MM.1S (cell line): ENCODE data around the gene COL18A1.
A peak's percentile ranks its signal among the peaks of the same experiment; 100 is the strongest.
"Not testable (repeated sequence)": the region's sequence is repeated elsewhere in the genome, so short reads cannot be mapped to it uniquely, and the experiment has no call there.

Source experiments
- DNase-seq: peaks from one replicate; pipeline ENCODE4 v3.0.0-alpha.2; 2015
- H2AFZ ChIP-seq: fragments of 300-600 bp; sonication (generic); 2 replicates; pipeline ENCODE4 v1.6.0; 2016; ENCODE audit warnings: antibody characterized with exemption, low read length
- H3F3A ChIP-seq: fragments of 300-600 bp; sonication (generic); 2 replicates; pipeline ENCODE4 v1.6.1; 2016; ENCODE audit warnings: mild to moderate bottlenecking, antibody characterized with exemption, low read length, moderate library complexity, mixed read lengths; ENCODE audit not compliant: insufficient read depth
- H3K27ac ChIP-seq: fragments of 300-600 bp; sonication (generic); 2 replicates; pipeline ENCODE4 v1.5.1; 2016; ENCODE audit warnings: mild to moderate bottlenecking, low read length
- H3K27me3 ChIP-seq: fragments of 300-600 bp; sonication (generic); replicated peaks from 2 replicates; pipeline ENCODE4 v1.6.0; 2016; ENCODE audit warnings: low read length; ENCODE audit not compliant: insufficient read depth
- H3K36me3 ChIP-seq: fragments of 300-600 bp; sonication (generic); replicated peaks from 2 replicates; pipeline ENCODE4 v1.6.1; 2016; ENCODE audit warnings: mild to moderate bottlenecking, low read length, mixed read lengths; ENCODE audit not compliant: insufficient read depth
- H3K4me1 ChIP-seq: fragments of 300-600 bp; sonication (generic); 2 replicates; pipeline ENCODE4 v1.6.1; 2016; ENCODE audit warnings: low read length, mixed read lengths
- H3K4me2 ChIP-seq: fragments of 300-600 bp; sonication (generic); 2 replicates; pipeline ENCODE4 v1.6.0; 2016; ENCODE audit warnings: low read depth, low read length
- H3K4me3 ChIP-seq: fragments of 300-600 bp; sonication (generic); 2 replicates; pipeline ENCODE4 v1.5.1; 2016; ENCODE audit warnings: low read length, mixed read lengths
- H3K79me2 ChIP-seq: fragments of 300-600 bp; sonication (generic); 2 replicates; pipeline ENCODE4 v1.6.1; 2016; ENCODE audit warnings: mixed run types, low read length, mixed read lengths
- H3K9ac ChIP-seq: fragments of 300-600 bp; sonication (generic); 2 replicates; pipeline ENCODE4 v1.6.1; 2016; ENCODE audit warnings: low read length, mixed read lengths
- H3K9me2 ChIP-seq: fragments of 300-600 bp; sonication (generic); replicated peaks from 2 replicates; pipeline ENCODE4 v1.6.1; 2016; ENCODE audit warnings: mild to moderate bottlenecking, low read length, mixed read lengths; ENCODE audit not compliant: insufficient read depth
- H3K9me3 ChIP-seq: fragments of 300-600 bp; sonication (generic); replicated peaks from 2 replicates; pipeline ENCODE4 v1.6.1; 2016; ENCODE audit warnings: mild to moderate bottlenecking, low read length, mixed read lengths; ENCODE audit not compliant: insufficient read depth
- H4K20me1 ChIP-seq: fragments of 300-600 bp; sonication (generic); 2 replicates; pipeline ENCODE4 v1.6.1; 2016; ENCODE audit warnings: mild to moderate bottlenecking, low read length, moderate library complexity, mixed read lengths; ENCODE audit not compliant: insufficient read depth
- EZH2 ChIP-seq: fragments of 300-600 bp; sonication (generic); optimal IDR thresholded peaks from 2 replicates; pipeline ENCODE3; 2017; ENCODE audit warnings: low read depth, mild to moderate bottlenecking, antibody characterized with exemption, low read length, mixed read lengths
- EZH2phosphoT487 ChIP-seq: fragments of 300-600 bp; sonication (generic); IDR thresholded peaks from 2 replicates; pipeline ENCODE4 v1.6.1; 2018; ENCODE audit warnings: antibody characterized with exemption, low read length
- TF ChIP-seq, protein P1 (sequence below): fragments of 300-600 bp; sonication (generic); IDR thresholded peaks from 2 replicates; pipeline ENCODE4 v1.5.1; 2016; ENCODE audit warnings: antibody characterized with exemption, low read length, mixed read lengths

The COL18A1 gene

DNA sequence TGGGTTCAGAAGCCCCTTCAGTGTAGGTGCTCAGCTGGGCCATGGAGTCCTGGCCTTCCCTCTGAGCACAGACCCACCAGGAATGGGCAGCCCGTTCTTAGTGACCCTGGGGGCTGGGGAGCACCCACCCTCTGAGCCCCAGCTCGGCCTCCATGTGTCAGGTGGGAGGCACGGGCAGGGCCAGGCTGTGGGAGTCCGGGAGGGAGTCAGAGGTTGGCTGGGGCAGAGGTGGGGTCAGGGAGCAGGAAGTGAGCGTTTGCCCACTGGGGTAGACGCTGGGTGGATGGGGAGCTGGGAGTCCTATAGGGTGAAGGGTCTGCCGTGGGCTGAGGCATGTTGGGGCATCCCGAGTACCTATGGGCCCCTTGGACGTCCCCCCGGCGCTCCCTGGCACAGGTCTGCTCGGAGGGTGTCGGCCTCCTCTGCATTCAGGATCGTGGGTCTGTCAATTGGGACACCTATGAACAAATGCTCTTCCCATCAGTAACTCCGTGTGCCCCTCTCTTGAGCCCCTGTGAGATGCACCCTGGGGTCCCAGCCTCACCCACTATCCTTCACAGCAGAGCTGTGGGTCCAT, 30.5 kb downstream of the COL18A1 start:
- H3K9me3 ChIP-seq = no peaks in the 10 kb centered on the region
- no peaks in the 10 kb centered on the region for H4K20me1 ChIP-seq
- H3K79me2 ChIP-seq = no peaks in the 10 kb centered on the region
- H2AFZ ChIP-seq = no peak overlapping the region
- H3K9me2 ChIP-seq = no peaks in the 10 kb centered on the region
- no peaks in the 10 kb centered on the region for H3F3A ChIP-seq
- H3K27ac ChIP-seq = no peak overlapping the region
- H3K4me3 ChIP-seq = no peak overlapping the region
- no peak for DNase-seq
- TF ChIP-seq EZH2phosphoT487 = no peak
- no peak overlapping the region for H3K9ac ChIP-seq
- H3K4me1 ChIP-seq = no peaks in the 10 kb centered on the region
- no peaks in the 10 kb centered on the region for H3K36me3 ChIP-seq
- no peak overlapping the region for H3K4me2 ChIP-seq
- H3K27me3 ChIP-seq = peaks cover 74% of the 10 kb centered on the region

DNA sequence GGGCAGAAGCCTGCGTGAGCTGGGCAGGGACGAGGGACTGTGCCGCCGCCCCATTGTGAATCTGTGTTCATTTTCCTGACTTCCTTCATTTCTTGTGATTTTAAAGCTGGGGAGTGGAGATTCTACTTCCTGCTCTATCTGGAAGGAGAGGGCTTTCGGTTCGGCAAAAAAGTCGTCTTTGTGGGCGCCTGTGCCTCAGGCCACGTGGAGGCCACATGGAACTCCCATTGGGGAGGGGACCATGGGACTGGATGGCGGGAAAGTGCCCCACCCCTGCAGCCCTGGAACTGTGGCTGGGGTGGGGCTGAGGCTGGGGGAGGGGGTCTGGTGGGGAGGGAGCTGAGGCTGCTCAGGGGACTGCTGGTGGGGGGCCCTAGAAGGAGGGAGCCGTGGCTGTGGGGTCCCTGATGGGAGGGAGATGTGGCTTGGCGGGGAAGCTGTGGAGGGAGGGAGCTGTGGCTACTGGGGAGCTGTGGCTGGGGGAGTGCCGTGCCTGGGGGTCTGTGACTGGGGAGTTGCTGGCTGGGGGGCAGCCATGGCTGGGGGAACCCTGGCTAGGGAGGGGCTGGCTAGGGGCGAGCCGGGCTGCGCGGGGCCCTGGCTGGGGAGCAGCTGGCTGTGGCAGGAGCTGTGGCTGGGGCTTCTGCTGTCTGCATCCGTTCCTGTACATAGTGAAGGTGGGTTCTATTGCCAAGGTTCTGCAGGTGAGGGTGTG, 31.5 kb downstream of the COL18A1 start:
- H3K27me3 ChIP-seq = peaks cover 77% of the 10 kb centered on the region
- no peak overlapping the region for H2AFZ ChIP-seq
- no peaks in the 10 kb centered on the region for H3K79me2 ChIP-seq
- H3K4me3 ChIP-seq = no peak overlapping the region
- no peak overlapping the region for H3K9ac ChIP-seq
- no peak overlapping the region for H3K27ac ChIP-seq
- H3K4me1 ChIP-seq = no peaks in the 10 kb centered on the region
- no peaks in the 10 kb centered on the region for H4K20me1 ChIP-seq
- no peak for DNase-seq
- no peaks in the 10 kb centered on the region for H3F3A ChIP-seq
- no peak overlapping the region for H3K4me2 ChIP-seq
- no peaks in the 10 kb centered on the region for H3K9me2 ChIP-seq
- TF ChIP-seq, protein P1, sequence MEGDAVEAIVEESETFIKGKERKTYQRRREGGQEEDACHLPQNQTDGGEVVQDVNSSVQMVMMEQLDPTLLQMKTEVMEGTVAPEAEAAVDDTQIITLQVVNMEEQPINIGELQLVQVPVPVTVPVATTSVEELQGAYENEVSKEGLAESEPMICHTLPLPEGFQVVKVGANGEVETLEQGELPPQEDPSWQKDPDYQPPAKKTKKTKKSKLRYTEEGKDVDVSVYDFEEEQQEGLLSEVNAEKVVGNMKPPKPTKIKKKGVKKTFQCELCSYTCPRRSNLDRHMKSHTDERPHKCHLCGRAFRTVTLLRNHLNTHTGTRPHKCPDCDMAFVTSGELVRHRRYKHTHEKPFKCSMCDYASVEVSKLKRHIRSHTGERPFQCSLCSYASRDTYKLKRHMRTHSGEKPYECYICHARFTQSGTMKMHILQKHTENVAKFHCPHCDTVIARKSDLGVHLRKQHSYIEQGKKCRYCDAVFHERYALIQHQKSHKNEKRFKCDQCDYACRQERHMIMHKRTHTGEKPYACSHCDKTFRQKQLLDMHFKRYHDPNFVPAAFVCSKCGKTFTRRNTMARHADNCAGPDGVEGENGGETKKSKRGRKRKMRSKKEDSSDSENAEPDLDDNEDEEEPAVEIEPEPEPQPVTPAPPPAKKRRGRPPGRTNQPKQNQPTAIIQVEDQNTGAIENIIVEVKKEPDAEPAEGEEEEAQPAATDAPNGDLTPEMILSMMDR = no peak
- TF ChIP-seq EZH2 = no peak
- no peak for TF ChIP-seq EZH2phosphoT487
- no peaks in the 10 kb centered on the region for H3K36me3 ChIP-seq
- no peaks in the 10 kb centered on the region for H3K9me3 ChIP-seq

DNA sequence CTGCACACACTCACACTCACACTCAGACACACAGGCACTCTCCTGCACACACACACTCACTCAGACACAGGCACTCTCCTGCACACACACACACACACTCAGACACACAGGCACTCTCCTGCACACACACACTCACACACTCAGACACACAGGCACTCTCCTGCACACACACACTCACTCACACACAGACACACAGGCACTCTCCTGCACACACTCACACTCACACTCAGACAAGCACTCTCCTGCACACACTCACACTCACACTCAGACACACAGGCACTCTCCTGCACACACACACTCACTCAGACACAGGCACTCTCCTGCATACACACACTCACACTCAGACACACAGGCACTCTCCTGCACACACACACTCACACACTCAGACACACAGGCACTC, 32.9 kb downstream of the COL18A1 start:
- not testable (repeated sequence) for H3K36me3 ChIP-seq

DNA sequence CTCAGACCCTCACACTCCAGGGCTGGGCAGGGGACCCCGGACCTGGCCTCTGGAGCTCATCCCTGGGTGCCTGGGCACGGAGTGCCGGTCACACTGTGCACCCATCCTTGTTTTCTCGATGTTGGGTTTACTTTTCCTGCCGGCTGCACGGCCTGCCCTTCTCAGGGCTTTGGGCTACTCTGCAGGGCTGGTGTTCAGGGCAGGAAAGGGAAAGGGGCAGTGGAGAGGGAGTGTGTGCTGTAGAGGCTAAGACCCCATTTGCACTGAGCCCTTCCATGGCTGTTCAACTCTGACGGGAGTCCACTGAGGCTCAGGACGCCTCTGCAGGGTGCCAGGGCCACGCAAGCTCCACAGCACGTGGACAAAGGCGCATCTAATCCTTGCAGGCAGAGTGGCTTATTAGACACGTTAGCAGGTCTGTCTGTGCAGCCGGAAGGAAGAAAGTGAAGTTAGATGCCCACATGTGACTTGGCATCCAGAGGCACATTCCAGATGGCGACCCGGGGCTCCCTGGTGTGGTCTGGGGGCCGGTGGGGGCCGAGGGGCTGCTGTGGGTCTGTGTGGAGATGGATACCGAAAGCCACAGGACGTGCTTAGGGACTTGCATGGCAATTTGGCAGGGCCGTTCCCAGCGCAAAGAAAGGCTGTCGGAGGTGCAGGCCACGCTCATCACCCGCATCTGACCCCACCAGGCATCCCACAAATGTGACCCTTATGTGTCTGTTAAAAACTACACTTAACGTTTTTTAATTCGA, 33.6 kb downstream of the COL18A1 start:
- DNase-seq = no peak
- Histone ChIP-seq H3K79me2 (no peaks in the 10 kb centered on the region), H4K20me1 (no peaks in the 10 kb centered on the region), H3K9me2 (no peaks in the 10 kb centered on the region), H3K27ac (no peak overlapping the region), H3K9me3 (no peaks in the 10 kb centered on the region), H3K36me3 (no peaks in the 10 kb centered on the region), H3K4me2 (peak overlapping the region; percentile 19; the same call in 1 of the 2 replicates), H2AFZ (no peak overlapping the region), H3K27me3 (peaks cover 71% of the 10 kb centered on the region), H3K4me1 (no peaks in the 10 kb centered on the region), H3F3A (no peaks in the 10 kb centered on the region), H3K9ac (no peak overlapping the region), H3K4me3 (no peak overlapping the region)
- TF ChIP-seq EZH2 (no peak), EZH2phosphoT487 (no peak)
- TF ChIP-seq, protein P1 = no peak

More for the DNA sequence above, 32.9 kb downstream of the COL18A1 start:
- DNase-seq, H3K79me2 ChIP-seq, H2AFZ ChIP-seq, H3K9ac ChIP-seq, H3K4me2 ChIP-seq, H3K9me2 ChIP-seq, H3K4me3 ChIP-seq, H3K27ac ChIP-seq, H3K9me3 ChIP-seq, H4K20me1 ChIP-seq, H3F3A ChIP-seq, H3K4me1 ChIP-seq: not testable (repeated sequence)
- H3K27me3 ChIP-seq = peaks cover 73% of the 10 kb centered on the region
